GM19395 (cell line): ENCODE results near the gene CATSPERB.
"Not testable (repeated sequence)": the region's sequence is repeated elsewhere in the genome, so short reads cannot be mapped to it uniquely, and the experiment has no call there.

Experiments
- ATAC-seq: cut with Tn5 transposase; IDR thresholded peaks from one replicate; pipeline ENCODE4 v1.9.1; 2021; ENCODE audit warnings: mild to moderate bottlenecking, moderate library complexity; ENCODE audit not compliant: unreplicated experiment

Gene CATSPERB

DNA sequence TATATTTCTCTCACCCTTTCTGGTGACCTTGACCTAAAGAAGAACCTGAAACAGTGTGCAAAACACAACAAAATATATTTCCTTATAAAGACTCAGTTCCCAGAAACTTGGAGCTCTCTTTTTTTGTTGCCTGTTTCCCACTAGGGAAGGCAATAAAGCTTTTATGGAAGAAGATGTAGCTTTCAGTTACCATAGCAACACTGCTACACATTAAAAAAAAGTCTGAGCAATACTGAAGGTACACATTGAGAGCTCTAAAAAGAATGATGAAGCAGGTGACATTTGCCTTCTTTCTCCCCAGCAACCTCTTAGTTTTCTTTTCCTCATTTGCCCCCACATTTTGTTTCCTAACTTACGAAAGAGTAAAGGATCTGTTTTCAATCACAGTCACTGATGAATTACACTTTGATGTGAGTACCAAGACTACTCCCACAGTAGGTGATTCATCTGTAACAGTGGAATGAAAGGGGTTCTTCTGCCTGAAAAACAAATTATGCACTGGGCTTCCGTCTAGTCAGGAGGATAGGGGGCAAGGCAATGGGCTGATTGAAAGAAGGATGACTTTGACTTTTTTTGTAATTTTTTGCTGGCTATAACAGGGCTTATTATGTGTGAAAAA is 1.1 kb upstream of the CATSPERB start:
- ATAC-seq, result no peak

DNA sequence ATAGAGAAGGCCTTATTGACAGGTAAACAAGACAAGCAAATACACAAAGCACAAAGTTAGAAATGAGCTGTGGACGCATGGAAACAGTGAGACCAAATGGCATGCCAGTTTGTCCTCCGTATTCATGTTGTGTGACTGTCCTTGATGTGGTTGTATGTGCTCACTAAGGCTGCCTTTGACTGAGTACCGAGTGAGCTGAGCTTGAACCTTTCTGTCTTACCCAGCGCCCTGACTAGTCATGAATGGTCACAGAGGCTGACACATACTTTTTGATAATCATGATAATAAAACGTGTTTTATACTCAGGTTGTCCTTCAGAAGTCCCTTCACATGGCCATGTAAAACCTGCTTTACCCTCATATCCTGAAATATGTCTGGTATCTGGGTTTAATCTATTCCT is 553 bp upstream of the CATSPERB start:
- no peak for ATAC-seq

DNA sequence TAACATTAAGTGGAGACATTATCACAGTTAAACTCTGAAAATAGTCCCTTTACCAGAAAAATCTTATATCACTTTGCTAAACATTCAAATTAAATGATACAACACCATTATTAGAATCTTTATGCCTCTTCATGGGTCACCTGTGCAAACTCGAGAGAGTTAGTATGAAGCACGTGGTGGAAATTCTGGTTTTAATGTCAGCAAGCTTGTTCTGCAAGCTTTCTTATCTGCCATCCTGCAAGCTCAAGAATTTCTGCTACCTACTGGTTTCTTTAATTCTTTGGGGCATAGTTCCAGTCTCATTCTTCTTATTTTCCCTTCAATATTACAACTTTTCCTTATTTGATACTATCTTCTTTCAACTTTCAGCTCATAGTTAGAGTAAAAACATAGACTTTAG is 868 bp downstream of the CATSPERB start:
- ATAC-seq, result no peak

DNA sequence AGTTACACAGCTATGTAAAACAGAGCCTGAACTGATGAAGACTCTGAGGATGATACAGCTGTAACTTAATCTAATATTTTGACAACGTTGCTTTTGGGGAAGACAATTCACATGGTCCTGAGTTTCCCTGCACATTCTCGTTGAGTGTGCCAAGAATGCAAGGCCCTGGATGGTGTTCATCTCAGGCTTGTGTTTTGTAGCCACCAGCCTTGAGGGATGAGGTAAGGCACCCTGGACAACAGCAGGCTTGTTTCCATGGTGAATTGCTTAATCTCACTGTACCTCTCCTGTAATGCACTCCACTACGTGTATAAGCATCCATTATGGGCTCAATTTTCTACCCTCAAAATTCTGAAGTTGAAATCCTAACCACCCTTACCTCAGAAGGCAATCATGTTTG is 2.1 kb downstream of the CATSPERB start:
- ATAC-seq, result no peak

DNA sequence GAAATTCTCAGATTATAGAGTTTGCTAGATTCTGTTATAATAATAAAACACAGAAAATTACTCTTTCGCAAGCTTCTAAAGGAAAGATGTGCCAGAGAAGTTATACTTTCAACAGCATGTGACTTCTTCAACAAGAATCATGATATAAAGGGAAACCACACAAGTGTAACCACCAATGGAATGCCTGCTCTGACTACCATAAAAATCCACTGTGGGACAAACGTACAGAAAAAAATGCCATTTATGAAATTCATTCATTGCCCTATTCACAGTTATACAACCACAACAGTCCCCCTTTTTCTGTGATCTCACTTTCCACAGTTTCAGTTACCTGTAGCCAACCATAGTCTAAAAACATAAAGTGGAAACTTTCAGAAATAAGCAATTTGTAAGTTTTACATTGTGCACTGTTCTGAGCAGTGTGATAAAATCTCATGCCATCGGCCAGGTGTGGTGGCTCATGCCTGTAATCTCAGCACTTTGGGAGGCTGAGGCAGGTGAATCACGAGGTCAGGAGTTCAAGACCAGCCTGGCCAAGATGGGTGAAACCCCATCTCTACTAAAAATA is 3.2 kb downstream of the CATSPERB start:
- no peak for ATAC-seq

DNA sequence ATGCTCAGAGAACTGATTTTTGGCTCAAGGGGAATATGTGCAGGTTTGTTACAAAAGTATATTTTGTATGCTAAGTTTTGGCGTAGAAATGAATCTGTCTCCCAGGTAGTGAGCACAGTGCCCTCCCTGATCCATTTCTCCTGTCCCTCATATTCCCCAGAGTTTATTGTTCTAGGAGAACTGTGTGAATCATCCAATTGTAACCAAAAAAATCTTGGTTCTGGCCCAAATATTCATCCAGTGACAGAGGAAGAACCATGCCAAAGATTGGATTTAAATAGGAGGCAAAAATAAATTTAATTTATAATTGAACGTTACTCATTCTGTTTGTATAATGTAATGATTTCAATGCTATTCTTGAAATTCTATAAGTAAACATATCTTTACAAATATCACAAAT is 4.8 kb downstream of the CATSPERB start:
- no peak for ATAC-seq

DNA sequence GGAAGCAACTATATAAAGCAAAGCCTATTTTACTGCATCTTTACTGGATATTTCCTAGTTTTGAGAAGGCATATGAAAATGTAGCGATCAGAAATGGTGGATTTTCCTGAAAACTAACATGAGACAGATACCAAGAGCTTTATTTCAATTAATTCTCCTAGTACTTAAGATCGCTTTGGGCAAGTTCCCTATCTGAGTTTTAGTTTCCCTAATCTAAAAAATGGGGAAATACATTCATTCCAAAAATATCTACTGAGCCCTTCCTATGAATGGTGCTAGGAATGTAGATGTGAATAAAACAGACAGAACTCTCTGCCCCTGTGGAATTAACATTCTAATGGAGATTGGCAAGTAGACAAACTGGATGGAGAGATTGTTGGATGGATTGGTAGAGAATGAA is 8.4 kb downstream of the CATSPERB start:
- ATAC-seq, result no peak

DNA sequence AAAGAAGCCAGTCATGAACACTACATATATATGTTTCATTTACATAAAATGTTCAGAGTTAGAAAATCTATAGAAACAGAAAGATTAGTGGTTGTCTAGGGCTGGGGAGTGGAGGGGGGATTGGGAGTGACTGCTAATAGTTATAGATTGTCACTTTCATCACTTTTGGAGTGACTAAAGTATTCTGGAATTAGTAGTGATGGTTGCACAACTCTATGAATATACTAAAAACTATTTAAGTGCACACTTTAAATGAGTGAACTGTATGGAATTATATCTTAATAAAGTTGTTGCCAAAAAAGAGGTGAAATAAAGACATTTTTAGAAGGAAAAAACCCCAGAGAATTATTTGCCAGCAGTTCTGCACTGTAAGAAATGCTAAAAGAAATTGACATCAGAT is 9.5 kb downstream of the CATSPERB start:
- ATAC-seq, result no peak

DNA sequence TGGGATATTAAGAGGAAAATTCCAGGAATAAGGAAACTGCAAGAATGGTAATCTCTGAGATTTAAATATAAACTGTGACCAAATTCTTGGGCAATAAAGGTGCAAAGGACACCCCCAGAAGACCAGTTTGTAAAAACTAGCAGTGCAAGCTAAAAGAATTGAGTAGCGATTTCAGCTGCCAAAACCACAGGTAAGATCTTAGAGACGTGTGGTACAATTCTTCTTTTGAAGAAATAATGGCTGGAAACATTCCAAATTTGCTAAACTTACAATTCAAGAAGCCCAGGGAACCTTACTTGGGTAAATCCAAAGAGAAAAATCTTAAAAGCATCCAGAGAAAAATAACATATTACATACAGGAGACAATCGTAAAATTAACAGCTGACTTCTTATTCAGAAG is 12.0 kb downstream of the CATSPERB start:
- ATAC-seq, result no peak

DNA sequence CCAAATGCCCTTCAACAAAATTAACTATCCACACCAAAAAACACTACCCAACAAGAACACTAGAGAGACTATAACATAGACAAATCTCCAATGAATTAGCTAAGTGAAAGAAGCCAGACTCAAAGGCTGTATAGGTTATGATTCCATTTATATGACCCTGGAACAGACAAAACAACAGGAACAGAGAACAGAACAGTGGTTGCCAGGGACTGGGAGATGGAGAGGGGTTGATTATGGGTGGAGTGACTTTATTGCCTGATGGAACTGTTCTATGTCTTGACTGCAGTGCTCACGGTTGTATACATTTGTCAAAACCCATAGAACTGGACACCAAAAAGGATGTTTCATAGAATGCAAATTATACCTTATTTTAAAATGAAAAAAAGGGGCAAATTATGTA is 14.9 kb downstream of the CATSPERB start:
- no peak for ATAC-seq

DNA sequence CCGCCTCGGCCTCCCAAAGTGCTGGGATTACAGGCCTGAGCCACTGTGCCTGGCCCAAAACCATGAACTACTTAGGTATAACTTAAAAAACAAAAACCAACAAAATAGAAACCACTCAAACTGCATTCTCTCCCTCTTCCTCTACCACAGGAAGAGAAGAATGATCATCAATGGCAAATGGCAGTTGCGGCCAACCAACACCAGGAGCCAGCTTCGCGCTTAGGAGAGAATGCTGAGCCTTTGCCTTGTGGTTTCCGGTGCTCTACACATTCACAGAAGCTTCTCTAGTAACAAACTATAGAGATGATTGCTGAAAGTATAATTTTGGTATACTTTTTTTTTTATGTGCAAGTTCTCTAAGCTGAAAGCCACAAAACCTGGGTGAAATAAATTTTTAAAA is 17.1 kb downstream of the CATSPERB start:
- no peak for ATAC-seq

DNA sequence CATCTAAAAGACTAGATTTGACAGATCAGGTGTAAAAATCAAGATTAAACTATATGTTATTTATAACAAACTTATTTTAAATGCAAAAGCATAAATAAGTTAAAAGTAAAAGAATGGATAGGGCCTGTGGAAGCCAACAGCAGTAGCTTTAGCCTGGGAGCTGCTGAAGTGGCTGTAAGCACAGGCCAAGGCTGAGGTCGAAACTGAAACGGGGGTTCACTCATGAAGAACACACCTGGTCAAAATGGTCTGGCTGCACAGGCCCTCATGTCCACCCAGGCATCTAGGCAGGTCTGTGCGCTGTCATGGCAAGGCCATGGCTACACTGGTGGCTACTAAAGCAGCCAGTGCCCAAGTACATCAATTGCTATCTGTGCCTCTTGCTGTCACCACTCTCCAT is 23.1 kb downstream of the CATSPERB start:
- no peak for ATAC-seq

DNA sequence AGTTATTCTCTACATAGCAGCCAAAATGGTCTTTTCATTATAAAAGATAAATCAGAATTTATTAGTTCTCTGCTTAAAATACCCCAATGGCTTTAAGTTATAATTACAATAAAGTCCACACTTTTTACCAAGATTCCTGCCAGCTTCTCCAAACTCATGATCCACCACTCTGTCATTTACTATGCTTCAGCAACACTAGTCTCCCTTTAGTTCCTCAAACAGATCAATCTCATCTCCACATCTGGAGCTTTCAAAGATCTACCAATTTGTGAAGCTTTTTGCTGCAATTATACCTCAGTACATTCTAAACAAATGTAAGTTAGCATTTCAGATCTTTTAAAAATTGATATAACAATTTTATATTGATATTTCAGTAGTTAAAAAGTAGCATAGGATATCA is 24.9 kb downstream of the CATSPERB start:
- ATAC-seq, result no peak

DNA sequence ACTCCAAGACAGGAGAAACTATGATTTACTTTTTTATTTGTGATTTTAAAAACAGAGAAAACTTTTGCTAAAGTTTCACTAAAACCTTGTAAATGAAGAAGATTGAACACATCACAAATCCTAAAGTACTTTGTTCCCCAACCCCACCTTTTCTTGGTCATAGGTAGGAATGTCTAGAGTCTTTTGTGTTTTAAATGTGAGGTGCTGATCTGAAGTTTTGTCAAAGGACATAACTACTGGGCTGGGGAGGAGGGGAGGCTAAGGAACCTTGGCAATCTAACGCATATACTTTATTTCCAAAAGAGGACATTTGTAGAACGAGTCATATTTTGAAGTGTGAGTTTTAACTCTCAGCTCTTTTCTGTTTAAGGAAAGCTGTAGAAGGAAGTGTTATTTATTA is 37.2 kb downstream of the CATSPERB start:
- no peak for ATAC-seq

DNA sequence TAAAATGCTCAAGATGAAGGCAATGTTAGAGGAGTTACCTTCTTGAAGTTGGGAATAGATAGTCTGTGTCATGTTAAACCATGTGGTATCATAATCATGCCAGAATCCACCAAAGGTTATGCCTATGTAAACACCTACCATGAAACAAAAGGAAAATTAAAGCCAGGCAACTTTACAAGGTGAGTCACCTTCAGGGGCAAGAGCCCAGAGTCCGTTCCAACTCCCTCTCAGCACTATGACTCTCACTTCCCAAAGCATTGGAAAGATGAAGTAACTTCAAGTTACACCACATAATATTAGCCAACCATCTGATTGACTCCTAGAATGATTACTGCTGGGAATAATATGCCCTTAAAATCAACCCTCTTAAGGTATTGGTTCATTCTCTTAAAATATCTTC is 38.5 kb downstream of the CATSPERB start:
- ATAC-seq, result no peak

DNA sequence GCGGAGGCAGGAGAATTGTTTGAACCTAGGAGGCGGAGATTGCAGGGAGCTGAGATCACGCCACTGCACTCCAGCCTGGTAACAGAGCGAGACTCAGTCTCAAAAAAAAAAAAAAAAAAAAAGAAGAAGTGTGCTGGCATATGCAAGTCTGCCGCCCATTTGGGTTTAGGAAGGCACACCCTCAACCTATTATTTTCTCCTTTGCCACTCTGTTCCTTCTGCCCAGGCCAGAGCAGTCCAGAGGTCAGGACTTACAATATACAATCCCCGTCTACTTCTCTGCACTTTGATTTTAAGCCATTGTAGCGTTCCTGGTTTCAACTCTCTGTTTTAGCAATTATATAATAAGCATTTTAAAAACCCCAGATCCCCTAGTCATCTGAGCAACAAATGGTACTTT is 39.8 kb downstream of the CATSPERB start:
- no peak for ATAC-seq

DNA sequence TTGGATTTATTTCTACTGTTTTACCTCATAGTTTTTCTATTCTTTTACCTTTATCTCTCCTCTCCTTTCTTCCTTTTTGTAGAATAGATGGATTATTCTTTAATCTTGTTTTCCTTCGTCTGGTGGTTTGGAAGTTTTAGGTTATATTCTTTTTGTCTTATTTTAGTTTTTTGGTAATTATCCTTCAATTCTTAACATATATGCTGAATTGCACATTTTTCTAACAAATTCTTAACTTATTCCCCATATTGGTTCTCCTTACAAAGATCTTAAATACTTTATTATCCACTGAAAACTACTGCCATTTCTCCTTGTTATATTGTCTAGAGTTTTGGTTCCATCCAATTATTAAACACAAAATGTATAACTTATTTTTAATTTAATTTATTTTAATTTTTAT is 42.3 kb downstream of the CATSPERB start:
- no peak for ATAC-seq

DNA sequence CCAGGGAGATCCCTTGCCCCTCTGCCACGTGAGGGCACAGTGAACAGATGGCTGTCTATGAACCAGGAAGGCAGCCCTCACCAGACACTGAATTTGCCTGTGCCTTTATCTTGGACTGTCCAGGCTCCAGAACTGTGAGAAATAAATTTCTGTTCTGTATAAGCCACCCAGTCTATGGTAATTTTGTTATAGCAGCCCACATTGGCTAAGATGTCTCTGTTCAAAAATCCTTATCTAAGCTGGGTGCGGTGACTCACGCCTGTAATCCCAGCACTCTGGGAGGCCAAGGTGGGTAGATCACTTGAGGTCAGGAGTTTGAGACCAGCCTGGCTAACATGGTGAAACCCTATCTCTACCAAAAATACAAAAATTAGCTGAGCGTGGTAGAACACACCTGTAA is 44.5 kb downstream of the CATSPERB start:
- ATAC-seq, result not testable (repeated sequence)

DNA sequence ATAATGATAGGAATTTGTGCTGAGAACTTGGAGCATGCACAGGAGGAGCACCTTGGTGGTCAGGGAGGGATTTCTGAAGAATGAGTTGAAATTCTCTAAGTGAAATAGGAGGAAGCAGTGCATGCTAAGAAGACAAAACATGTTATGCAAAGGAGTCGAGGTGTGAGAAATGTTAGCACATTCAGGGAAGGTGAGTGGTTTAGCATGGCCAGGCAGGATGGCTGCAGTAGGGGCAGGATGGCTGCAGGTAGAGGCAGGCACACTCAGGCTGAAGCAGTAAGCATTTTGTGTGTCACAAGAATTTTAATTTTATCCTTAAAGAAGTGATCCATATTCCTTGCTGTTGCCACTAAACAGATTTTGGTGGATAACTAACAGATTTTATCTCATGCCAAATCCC is 46.3 kb downstream of the CATSPERB start:
- no peak for ATAC-seq

DNA sequence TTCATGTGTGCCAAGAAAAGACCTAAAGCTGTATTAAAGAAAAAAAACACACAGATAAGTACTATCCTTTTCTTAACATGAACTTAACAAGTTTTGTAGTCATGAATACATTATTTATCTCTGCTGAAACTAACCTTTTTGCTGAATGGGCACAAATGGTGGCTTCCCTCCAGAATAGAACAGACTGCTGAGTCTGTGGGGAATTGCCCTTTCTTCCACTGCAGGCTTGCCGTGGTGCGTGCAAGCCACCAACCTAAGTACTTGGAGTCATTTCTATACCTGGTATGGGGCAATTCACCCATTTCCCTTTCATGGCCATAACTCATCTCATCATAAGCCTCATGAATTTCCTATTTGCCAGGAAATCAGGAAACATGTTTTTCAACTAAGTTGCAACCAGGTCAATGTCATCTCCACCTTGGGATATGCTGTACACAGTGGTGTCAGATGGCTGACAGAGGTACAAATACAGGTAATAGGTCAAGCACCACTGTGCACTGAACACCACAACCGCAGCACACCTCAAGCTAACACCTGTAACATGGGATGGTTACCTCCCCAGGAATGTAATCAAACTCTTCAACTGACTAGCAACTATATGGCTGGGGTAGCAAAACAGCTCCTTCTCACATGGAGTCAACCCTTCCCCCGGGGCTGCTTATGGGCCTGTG is 49.9 kb downstream of the CATSPERB start:
- ATAC-seq, result no peak

DNA sequence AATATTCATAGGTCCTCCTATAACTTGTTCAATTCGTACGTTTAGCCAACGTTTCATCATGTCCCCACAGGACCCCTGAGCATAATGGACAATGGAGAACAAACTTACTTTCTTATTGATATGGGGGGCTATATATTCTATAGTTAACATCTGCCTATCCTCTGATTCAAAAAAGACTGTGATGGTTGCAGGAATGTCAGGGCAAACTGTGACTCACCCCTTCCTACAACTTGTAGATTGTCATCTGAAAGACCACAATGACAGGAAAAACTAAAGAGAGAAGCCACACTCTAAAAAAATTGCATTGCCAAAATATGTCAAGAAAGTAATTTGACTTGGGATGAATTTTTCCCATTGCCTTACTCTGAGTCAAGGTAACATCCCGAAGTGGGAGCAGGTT is 50.8 kb downstream of the CATSPERB start:
- ATAC-seq, result no peak

DNA sequence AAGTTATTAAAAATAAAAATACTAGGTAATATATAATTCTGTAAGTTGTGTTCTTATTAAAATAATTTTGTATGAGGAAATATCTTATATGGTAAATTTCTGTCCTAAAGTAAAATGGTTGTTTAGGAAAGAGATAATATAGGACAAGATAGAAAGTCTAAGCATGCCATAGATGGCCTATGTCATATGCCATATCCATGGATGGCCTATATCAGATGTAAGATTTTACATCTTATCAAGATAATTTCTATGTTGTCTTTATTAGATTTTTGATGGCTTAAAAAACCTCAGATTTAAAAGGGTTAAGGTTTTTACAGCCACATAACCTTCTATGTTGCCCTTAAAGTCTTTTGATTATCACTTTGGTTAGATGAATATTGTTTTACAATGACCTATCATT is 52.6 kb downstream of the CATSPERB start:
- ATAC-seq, result no peak

DNA sequence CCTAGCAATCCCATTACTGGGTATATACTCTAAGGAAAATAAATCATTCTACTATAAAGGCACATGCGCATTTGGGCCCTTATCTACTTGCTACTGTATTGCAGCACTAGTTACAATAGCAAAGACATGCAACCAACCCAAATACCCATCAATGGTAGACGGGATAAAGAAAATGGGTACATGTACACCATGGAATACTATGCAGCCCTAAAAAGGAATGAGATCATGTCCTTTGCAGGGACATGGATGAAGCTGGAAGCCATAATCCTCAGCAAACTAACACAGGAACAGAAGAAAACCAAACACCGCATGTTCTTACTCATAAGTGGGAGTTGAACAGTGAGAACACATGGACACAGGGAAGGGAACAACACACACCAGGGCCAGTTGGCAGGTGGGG is 54.2 kb downstream of the CATSPERB start:
- ATAC-seq, result not testable (repeated sequence)
